ENCODE data around the gene GOLGA6L25.
"Not testable (repeated sequence)": the region's sequence is repeated elsewhere in the genome, so short reads cannot be mapped to it uniquely, and the experiment has no call there.

The GOLGA6L25 gene, protein sequence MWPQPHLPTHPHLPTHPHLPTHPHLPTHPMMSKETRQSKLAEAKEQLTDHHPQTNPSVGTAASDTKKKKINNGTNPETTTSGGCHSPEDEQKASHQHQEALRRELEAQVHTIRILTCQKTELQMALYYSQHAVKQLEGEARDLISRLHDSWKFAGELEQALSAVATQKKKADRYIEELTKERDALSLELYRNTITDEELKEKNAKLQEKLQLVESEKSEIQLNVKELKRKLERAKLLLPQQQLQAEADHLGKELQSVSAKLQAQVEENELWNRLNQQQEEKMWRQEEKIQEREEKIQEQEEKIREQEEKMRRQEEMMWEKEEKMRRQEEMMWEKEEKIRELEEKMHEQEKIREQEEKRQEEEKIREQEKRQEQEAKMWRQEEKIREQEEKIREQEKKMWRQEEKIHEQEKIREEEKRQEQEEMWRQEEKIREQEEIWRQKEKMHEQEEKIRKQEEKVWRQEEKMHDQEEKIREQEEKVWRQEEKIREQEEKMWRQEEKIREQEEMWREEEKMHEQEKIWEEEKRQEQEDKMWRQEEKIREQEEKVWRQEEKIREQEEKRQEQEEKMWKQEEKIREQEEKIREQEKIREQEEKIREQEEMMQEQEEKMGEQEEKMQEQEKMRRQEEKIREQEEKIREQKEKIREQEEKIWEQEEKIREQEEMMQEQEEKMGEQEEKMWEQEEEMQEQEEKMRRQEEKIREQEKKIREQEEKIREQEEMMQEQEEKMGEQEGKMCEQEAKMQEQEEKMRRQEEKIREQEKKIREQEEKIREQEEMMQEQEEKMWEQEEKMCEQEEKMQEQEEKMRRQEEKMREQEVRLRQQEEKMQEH

DNA sequence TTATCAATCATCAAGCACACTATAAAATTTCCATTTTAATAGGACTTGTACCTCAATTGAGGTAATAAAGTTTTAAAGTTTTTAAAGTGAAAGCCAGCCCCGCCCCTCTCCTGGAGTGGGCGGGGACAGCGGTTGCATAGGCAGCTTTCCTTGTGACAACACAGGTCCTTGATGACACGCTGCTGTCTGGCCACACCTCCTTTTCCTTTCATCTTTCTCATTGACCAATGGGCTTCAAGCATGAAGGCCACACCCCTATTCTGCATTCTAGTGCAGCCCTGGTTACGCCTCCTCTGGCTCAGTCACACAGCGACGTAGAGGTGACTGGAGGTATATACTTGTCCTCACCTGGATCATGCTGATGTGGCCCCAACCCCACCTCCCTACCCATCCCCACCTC, at the start of gene GOLGA6L25:
GOLGA6L25 (plus strand) TSS at position 301 of the 400 bp plus-strand sequence; CDS start at position 362, 61 bp downstream.
- not testable (repeated sequence) for DNase-seq (ENCODE audit: low spot score)

DNA sequence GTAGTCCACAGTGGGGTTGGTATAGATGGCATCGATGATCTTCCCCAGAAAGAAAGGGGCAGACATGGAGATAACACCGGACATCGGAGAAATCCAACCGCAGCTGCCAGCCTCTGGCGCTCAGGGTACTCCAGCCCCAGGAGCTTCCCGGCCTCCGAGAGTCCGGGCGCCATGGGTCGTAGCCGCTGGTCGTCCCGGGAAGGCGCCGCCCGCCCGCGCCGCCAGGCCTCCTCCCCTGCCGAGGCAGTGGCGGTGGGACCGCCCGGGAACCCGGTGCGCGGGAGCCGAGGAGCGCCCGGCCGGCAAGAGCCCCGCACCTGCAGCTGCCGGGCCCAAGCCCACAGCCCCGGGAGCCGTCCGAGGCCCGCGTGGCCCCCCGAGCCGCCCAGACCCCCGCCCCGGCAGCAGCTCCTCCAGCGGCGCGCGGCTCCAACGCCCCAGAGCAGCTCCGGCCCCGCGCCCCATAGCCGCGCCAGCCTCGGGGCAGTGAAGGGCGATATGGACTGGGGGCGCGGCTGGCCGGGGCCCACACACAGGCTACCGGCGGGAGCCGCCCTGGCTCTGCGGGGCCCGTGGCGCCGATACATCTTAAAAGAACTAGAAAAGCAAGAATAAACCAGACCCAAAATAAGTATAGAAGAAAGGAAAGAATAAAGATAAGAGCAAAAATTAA, 45.0 kb upstream of the GOLGA6L25 start:
- DNase-seq (ENCODE audit: low spot score), result not testable (repeated sequence)

DNA sequence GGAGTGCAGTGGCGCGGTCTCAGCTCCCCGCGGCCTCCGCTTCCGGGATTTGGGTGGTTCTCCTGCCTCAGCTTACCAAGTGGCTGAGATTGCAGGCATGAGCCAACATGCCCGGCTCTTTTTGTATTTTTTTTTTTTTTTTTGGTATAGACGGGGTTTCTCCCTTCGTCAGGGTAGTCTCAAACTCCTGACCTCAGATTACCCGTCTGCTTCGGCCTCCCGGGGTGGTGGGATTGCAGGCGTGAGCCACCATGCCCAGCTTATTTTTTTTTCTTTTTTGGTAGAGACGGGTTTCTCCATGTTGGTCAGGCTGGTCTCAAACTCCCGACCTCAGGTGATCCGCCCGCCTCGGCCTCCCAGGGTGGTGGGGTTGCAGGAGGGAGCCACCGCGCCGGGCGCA, 39.2 kb upstream of the GOLGA6L25 start:
- not testable (repeated sequence) for DNase-seq (ENCODE audit: low spot score)

DNA sequence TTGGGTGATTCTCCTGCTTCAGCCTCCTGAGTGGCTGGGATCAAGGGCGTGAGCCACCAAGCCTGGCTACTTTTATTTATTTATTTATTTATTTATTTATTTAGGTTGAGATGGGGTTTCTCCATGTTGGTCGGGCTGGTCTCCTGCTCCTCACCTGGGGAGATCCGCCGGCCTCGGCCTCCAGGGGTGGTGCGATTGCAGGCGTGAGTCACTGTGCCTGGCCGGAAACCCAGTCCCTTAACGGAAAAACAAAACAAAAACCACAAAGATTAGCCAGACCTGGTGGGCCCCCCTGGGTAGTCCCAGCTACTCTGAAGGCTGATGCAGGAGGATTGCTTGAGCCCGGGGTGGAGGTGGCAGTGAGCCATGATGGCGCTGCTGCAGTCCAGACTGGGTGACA, 38.2 kb upstream of the GOLGA6L25 start:
- not testable (repeated sequence) for DNase-seq (ENCODE audit: low spot score)

DNA sequence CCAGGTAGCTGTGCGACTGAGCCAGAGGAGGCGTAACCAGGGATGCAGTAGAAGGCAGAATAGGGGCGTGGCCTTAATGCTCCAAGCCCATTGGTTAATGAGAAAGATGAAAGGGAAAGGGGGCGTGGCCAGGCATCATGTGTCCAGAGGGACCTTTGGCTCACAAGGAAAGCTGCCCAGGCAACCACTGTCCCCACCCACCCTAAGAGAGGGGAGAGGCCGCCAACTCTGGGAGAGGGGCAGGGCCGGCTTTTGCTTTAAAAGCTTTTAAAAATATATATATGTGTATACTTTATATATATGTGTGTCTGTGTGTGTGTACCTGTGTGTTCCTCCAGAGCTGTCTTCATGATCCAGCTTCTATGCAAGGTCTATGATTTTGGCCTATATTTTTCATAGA, 20.4 kb upstream of the GOLGA6L25 start, which contains the start of gene GOLGA8G:
GOLGA8G (minus strand) TSS at position 18 of the 400 bp plus-strand sequence. CDS start 62 bp downstream, outside the sequence.
- not testable (repeated sequence) for DNase-seq (ENCODE audit: low spot score)

DNA sequence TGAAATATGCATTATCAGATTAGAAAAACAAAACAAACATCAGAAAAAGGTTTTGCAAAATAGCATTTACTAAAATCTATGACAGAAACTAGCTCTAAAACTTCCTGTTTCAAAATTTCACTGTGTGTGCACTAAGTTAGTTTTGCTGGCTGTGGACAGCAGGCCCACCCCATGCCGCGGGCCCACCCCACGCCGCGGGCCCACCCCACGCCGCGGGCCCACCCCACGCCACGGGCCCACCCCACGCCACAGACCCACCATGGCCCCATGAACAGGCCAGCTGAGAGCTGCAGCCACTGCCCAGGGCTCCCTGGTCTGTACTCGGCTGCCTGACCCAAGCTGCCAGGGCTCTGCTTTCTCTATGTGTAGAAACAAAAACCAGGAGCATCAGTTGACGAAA, 20.0 kb downstream of the GOLGA6L25 start:
- DNase-seq (ENCODE audit: low spot score), result not testable (repeated sequence)

DNA sequence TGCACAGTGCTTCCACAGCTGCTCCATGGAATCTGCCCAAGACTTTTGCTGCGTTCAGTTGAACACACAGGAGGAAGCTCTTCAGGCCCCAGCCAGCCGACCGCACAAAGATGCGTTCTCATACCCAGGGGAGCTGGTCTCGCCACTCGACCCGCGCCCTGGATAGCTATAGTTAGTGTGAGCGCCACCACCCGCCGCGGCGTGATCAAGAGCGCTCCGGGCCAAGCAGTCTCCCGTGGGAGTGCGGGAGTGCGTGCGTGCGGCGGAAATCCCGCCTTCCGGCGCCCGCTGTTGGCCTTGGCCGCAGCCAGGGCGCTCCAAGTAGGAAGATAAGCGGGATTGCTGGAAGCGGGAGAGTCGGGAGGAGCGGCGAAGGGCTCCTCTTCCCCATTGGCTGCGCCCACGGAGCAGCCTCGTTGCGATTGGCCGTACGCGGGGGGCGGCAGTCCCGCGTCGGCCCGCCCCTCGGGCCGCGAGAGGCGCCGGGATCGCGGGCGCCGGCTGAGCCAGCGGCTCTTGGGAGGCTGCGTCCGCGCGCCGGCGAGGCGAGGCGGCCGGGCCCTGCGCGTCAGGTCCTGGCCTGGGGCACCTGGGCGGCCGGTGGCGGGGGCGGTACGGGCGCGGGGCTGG, 35.7 kb downstream of the GOLGA6L25 start:
- not testable (repeated sequence) for DNase-seq (ENCODE audit: low spot score)

DNA sequence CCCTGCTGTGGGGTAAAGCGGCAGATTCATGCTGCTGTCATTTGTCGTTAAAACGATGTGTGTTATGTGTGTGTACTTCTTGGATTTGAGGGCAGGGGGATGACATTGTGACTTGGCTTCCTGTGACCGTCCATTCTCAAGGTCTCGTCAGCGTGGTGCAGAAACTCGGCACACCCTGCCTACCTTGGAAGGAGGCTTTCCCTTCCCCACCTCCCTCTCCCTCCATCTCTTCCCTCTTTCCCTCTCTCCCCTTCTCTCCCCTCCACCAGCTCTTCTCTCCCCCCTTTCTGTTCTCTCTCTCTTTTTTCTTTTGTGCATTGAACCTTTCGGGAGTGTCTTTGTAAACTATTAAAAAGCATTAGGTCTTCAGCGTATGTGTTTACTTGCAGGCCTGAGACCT, 36.4 kb downstream of the GOLGA6L25 start:
- not testable (repeated sequence) for DNase-seq (ENCODE audit: low spot score)

DNA sequence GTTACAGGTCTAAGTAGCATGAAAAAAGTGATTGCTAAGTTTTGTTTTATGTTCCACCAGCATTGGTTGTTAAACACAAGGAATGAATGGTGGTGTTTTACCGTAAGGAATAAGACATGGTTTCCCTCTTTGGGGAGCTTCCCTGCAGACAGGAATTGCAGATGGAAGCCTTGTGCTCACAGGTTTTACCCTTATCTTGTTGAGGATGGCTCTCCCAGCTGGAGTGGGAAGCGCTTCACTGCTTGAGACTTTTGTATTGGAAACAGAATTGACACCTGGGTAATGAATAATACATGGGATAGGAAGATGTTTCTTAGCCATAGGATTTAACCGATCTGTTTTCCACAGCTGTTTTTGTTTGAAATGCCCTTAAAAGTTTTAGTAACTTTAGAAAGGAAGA, 39.0 kb downstream of the GOLGA6L25 start:
- not testable (repeated sequence) for DNase-seq (ENCODE audit: low spot score)

DNA sequence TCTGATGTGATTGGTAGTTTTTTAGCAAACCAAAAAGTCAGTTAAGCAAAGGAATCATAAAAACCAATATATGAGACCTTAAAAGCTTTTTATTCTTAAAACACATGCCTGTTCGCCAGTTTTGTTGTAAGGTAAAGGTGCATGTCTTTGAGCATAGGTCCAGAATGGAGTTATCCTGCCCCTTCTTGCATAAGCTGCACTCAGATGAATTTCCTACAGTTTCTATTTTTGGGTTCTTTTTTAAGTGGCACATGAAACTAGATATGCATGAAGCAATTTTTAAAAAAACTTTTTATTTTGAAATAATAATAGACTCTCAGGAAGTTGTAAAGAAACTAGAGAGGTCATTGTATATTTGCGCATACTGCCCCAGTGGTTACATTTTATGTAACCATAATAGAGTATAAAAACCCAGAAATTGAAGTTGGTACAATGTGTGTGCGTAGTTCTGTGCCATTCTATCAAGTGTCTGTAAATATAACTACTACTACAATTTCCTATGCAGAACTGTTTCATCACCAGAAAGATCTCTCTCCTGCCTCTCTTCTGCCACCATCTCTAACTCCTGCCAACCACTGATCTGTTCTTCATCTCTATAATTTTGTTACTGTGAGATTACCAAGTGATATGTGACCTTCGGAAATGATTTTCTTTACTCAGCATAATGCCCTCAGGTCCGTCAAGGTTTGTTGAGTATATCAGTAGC, 40.2 kb downstream of the GOLGA6L25 start:
- DNase-seq (ENCODE audit: low spot score), result not testable (repeated sequence)

DNA sequence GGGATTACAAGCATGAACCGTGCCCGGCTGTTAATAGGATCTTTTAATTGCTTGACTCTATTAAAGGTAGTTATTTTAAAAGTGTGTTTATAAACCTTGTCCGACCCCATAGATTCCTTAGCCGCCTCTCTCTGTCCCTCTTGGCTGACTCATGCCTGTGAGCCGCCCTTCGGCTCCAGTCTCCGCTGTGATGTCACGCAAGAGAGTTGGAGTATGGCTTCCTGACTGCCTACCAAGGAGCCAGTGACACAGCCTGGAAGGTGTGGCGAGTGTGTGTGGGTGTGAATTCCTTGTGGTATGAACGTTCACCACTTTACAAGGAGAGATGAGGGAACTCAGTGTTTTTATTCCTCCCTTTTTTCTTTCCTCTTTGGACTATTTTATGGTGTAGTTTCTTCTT, 44.1 kb downstream of the GOLGA6L25 start:
- not testable (repeated sequence) for DNase-seq (ENCODE audit: low spot score)

DNA sequence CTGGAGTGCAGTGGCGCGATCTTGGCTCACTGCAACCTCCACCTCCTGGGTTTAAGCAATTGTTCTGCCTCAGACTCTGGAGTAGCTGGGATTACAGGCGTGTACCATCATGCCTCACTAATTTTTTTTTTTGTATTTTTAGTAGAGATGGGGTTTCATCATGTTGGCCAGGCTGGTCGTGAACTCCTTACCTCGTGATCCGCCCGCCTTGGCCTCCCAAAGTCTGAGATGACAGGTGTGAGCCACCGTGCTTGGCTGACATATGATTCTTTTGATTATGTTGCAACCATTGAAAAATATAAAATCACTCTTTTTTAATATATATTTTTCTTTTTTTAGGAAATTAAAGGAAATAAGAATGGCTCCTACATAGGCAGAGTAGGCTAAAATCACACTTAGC, 44.8 kb downstream of the GOLGA6L25 start:
- DNase-seq (ENCODE audit: low spot score), result not testable (repeated sequence)

DNA sequence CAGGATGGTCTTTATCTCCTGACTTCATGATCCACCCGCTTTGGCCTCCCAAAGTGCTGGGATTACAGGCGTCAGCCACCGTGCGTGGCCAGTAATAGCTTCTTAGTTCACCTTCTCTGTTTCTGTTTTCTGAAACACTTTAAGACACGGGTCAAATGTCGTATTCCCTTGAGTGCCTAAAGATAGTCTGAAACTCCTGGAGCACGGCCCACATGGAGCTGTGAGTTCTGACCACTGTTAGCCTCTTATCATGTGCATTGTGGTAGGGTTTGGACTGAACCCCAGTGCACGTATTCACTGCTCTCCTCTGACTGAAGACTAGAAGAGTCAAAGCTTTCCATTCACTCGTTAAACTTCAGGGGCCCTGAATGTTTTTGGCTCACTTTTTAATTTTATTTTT, 48.8 kb downstream of the GOLGA6L25 start:
- DNase-seq (ENCODE audit: low spot score), result not testable (repeated sequence)

Measured in kidney tubule cell (primary cell).